Ovary (tissue), 9 donors: Measurements from ENCODE around the gene POMT1. TPM values are rescaled to one million over a fixed set of nuclear protein-coding genes. Genes with fewer than 3 reads are reported as not detected.

Experiments used
- DNase-seq, 5 donors: peaks; one replicate each; pipeline ENCODE4 v3.0.0-alpha.2; 2019 to 2020
- H3K27ac ChIP-seq, 2 donors: fragments of 200-600 bp; one replicate each; pipeline versions ENCODE4 v1.5.1 to v1.8.0; 2019 to 2022
- H3K27me3 ChIP-seq: fragments of 200-600 bp; one replicate; pipeline ENCODE4 v1.8.0; 2022
- H3K36me3 ChIP-seq: fragments of 200-600 bp; sonication (generic); one replicate; pipeline ENCODE4 v1.5.1; 2019
- H3K4me1 ChIP-seq: one replicate; pipeline ENCODE4 v1.8.1; 2013; ENCODE audit warnings: mild to moderate bottlenecking, moderate library complexity; ENCODE audit not compliant: insufficient read depth
- H3K4me3 ChIP-seq: fragments of 200-600 bp; sonication (generic); one replicate; pipeline ENCODE4 v1.5.1; 2017
- H3K9me3 ChIP-seq, 2 donors: fragments of 200-600 bp in 1 of 2; sonication (generic) in 1 of 2; one replicate each; pipeline versions ENCODE4 v1.5.1 to v1.8.1; 2013 to 2019; ENCODE audit warnings: mild to moderate bottlenecking in 1 of 2, moderate library complexity in 1 of 2
- CTCF ChIP-seq, 3 donors: fragments of 450-650 bp in 2 of 3; fragments of 200-600 bp in 1 of 3; IDR thresholded peaks; one replicate each; pipeline versions ENCODE4 v1.5.1 to v1.8.0; 2016 to 2022; ENCODE audit warnings: antibody characterized with exemption in 3 of 3, mild to moderate bottlenecking in 1 of 3
- EP300 ChIP-seq: sonication (generic); formaldehyde crosslinking; IDR thresholded peaks from one replicate; pipeline ENCODE4 v1.6.1; 2017; ENCODE audit warnings: antibody characterized with exemption
- POLR2A ChIP-seq: fragments of 450-650 bp; IDR thresholded peaks from one replicate; pipeline ENCODE4 v1.6.1; 2017; ENCODE audit warnings: antibody characterized with exemption, mild to moderate bottlenecking, moderate library complexity
- WGBS, 3 donors: extraction: QIAGEN DNeasy Blood & Tissue Kit in 1 of 3; methylation state at CpG; one replicate each; pipeline versions ENCODE4 v1.1.5 to v1.1.7; 2013 to 2017; 5-methylcytosine and 5-hydroxymethylcytosine counted together
- intact Hi-C, 4 donors: fragments of 100-400 bp; cut with DNase I; formaldehyde crosslinking; loops; one replicate each; pipeline versions ENCODE4 v1.11.0 to v1.15.1; 2022 to 2023
- polyA plus RNA-seq, 2 donors: library from polyadenylated mRNA; stranded (reverse); fragments of 200-250 nt in 1 of 2; fragments of 350-450 nt in 1 of 2; fragmentation: Illumina TruSeq in 1 of 2; extraction: RNeasy Lipid Tissue Mini Kit (QIAGEN cat#74804) in 1 of 2; gene quantifications; one replicate each; pipeline ENCODE4 v1.2.3, GENCODE V29; 2013 to 2014
- total RNA-seq, 7 donors: library from RNA; depleted of rRNA in 2 of 7; stranded (reverse); fragments of >200 nt in 2 of 7; fragmentation: NEBNext Ultra II Directional in 3 of 7; extraction: Animal tissue kit (Norgen Biotek cat#: 25700) in 3 of 7; gene quantifications; one replicate each; pipeline versions ENCODE4 v1.1.0 to v1.2.4, GENCODE V29; 2016 to 2023
- donor health status: DM: no; HTN: no; CAD: no; lungs with moderate emphysema.
- donor health status: DM: no; HTN: no; CAD: no.
- donor health status: Bipolar disorder and iron deficiency.
- donor health status: DM: yes; HTN: yes; CAD: no.
- donor health status: DM: no; HTN: no; CAD: no.
- donor health status: DM: yes; HTN: yes; CAD: no.

Gene POMT1
- total and polyA plus RNA-seq, 9 donors, result 14.6 to 30.8 (median 25.1) TPM

DNA sequence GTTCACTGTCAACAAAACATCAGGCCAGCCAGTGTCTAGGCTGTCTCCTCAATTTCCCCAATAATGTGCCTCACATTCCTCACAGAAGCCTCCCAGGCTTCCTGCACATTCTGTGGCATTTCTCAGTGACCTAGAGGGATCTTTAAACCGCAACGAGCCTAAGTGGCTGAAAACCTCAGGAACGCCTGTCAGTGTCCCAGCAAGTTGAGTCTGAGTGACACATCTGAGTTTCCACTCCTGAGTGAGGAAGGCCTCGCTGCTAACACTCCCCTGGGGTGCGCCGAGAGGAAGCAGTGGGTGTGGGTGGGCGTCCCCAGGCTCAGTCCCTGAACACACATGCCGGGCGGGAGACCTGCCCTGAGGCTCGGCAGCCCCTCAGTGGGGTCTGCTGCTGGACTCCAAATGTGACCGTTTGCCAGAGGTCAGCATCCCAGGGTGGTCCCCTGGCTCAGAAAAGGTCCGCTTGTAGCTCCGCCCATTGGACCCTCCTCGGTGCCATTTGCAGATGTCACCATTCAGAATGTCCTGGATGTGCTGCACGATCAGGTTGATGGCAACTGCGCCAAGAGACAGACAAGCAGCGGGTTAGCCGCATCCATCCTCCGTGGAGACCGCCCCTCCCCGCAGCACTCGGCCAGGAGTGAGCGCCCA is 22.1 kb downstream of the POMT1 start:
- H3K4me1 ChIP-seq, result no peaks in the 10 kb centered on the region
- no peak for DNase-seq
- intact Hi-C loops, result no loop called here
- H3K4me3 ChIP-seq, result no peak overlapping the region
- TF ChIP-seq POLR2A (no peak), CTCF (IDR thresholded peaks at IDR 0.05) (no peak), EP300 (no peak)
- H3K27me3 ChIP-seq, result no peaks in the 10 kb centered on the region
- WGBS, 3 donors, result 76 to 85% (median 82%) methylated on average over 23 of the region's 23 CpGs
- no peak overlapping the region for H3K27ac ChIP-seq
- H3K36me3 ChIP-seq, result no peaks in the 10 kb centered on the region
- H3K9me3 ChIP-seq, result no peaks in the 10 kb centered on the region

DNA sequence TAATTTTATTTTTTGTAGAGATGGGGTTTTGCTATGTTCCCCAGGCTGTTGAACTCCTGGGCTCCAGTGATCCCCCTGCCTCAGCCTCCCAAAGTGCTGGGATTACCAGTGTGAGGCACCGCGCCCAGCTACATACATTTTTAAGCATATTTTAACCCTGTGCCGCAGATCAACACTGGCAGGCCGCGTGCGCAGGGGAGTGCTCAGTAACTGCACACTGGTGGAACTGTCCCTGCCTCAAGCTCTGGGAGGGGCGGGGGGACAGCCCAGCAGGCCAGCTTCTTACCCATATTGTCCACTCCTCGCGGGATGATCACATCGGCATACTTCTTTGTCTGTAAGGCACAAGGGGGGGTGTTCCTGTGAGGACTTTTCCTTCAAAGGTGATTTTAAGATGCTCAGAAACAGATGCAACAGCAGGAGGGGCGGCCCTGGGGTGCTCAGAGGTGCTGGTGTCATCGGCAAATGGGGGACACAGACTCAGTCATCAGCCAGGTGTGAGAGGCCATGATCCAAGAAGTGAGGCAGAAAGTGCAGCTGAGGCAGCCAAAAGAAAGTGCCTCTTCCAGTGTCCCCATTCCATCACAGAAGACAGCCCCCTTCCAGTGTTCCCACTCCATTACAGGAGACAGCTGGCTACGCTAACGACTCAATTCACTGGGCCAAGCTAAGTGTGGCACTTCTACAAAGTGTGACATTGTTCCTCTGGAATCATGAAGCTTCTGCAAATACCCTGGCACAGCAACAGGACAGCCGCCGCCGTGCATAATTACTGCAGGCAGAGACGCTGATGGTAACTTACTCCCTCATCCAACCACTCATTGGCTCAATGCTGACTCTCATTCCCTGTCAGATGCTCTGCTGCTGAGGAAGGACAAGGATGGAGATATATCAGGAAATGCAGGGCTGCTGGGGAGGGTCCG is 23.2 kb downstream of the POMT1 start:
- 84 to 86% (median 85%) methylated on average over 19 of the region's 19 CpGs for WGBS, 3 donors
- DNase-seq, result no peak

DNA sequence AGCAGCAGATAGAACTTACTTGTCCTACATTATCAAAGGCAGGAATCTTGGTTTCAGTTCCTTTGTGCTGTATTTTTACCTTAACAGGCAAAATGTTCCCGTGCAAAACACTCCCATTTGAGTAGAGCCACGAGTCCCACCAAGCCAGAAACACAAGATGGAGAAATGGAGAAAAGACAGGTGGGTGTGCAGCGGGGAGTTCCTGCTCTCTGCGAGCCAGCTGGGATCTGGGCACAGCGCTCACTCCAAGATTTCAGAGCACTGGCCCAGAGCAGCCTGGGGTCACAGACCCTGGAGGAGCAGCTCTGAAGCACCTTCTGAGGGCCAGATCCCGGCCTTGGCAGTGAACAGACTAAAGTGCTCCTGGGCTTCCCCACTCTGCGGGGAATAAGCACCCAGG is 25.5 kb downstream of the POMT1 start:
- Histone ChIP-seq H3K27me3 (no peaks in the 10 kb centered on the region), H3K4me3 (no peak overlapping the region), H3K9me3 (no peaks in the 10 kb centered on the region), H3K36me3 (no peaks in the 10 kb centered on the region), H3K4me1 (peaks cover 7% of the 10 kb centered on the region), H3K27ac (no peak overlapping the region)
- intact Hi-C loops, result no loop called here
- DNase-seq, result no peak
- no peak for TF ChIP-seq CTCF (IDR thresholded peaks at IDR 0.05)
- TF ChIP-seq EP300, result no peak
- TF ChIP-seq POLR2A, result no peak
- 87 to 89% (median 89%) methylated on average over 7 of the region's 7 CpGs for WGBS, 3 donors

More for the DNA sequence above, 23.2 kb downstream of the POMT1 start:
- Histone ChIP-seq H3K36me3 (no peaks in the 10 kb centered on the region), H3K4me1 (peaks cover 7% of the 10 kb centered on the region), H3K9me3 (no peaks in the 10 kb centered on the region), H3K4me3 (no peak overlapping the region), H3K27ac (no peak overlapping the region), H3K27me3 (no peaks in the 10 kb centered on the region)
- TF ChIP-seq CTCF (IDR thresholded peaks at IDR 0.05) (no peak), POLR2A (no peak), EP300 (no peak)
- intact Hi-C loops, result no loop called here

DNA sequence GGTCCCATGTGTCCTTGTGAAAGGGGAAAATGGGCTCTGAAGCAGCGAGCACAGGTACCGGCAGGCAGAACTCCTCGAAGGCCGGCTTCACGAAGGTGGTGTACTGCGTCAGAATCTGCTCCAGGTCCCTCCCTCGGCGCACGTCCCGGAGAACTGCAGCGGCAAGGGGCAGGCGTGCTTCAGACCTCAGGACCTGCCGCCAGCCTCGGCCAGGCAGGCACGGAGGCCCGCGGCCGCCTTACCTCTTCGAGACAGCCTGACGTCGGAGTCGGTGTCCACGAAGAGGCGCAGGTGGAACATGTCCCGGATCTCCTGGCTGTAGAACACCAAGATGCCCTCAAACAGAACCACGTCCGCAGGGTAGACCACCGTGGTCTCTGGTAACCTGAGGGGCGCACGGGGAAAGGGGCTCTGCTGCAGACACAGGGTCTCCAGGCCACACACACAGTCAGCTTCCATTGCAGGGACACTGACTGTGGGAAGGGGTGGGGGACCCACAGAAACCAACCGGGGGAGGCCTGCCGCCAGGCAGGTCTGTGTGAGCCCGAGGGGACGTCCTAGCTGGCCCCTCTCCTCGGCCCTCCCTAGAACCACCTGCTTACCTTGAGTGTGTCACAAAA is 26.3 kb downstream of the POMT1 start:
- Histone ChIP-seq H3K9me3 (no peaks in the 10 kb centered on the region), H3K36me3 (no peaks in the 10 kb centered on the region), H3K4me3 (no peak overlapping the region), H3K4me1 (peaks cover 7% of the 10 kb centered on the region), H3K27ac (no peak overlapping the region), H3K27me3 (no peaks in the 10 kb centered on the region)
- peak in 1 of 5 donors; percentile 29 for DNase-seq
- intact Hi-C loops, result no loop called here
- TF ChIP-seq EP300, result no peak
- TF ChIP-seq POLR2A, result no peak
- TF ChIP-seq CTCF (IDR thresholded peaks at IDR 0.05), result no peak
- WGBS, 3 donors, result 93 to 96% (median 94%) methylated on average over 35 of the region's 35 CpGs
